Measurements from ENCODE around the gene SERPINB5.
A peak's percentile ranks its signal among the peaks of the same experiment; 100 is the strongest.
"Not testable (repeated sequence)": the region's sequence is repeated elsewhere in the genome, so short reads cannot be mapped to it uniquely, and the experiment has no call there.

Gene SERPINB5

GRCh38 chr18:63476668-63477067, at the start of gene SERPINB5:
Gene SERPINB5, plus strand, starts transcription at chr18:63476958. Its CDS starts 7,471 bp downstream, at chr18:63484429.
- DNase-seq (ENCODE audit: low read depth, low spot score), result no peak

DNA sequence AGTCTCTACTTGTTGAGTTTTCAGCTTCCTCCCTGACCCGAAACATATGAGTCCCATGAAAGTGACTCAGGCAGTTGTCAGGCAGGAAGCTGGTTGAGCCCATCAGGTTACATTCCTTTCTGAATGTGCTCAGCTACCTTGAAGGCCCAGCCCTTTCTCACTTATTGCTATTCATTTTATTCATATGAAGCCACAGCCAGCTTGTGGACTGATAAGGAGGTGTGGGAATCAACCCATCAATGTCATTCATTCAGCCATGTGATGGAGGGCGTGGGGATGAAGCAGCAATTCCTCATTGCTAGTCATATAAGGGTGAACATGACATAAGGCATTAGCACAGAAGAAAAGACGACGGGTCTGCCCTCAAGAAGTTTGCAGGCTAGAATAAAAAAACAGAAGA, 49.2 kb upstream of the SERPINB5 start:
- DNase-seq (ENCODE audit: low read depth, low spot score), result no peak

DNA sequence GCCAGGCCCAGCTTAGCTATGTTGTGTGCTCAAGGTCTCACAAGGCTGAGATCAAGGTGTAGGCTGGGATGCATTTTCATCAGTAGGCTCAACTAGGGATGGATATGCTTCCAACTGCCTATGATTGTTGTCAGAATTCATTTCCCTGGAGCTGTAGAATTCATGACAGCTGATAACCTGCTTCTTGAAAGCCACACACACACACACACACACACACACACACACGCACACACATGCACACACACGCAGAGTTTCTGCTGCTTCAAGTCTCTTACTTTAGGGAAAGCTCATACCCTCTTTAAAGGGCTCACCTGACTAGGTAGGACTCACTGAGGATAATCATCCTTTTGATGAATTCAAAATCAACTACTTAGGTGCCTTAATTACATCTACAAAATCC, 46.2 kb upstream of the SERPINB5 start:
- no peak for DNase-seq (ENCODE audit: low read depth, low spot score)

DNA sequence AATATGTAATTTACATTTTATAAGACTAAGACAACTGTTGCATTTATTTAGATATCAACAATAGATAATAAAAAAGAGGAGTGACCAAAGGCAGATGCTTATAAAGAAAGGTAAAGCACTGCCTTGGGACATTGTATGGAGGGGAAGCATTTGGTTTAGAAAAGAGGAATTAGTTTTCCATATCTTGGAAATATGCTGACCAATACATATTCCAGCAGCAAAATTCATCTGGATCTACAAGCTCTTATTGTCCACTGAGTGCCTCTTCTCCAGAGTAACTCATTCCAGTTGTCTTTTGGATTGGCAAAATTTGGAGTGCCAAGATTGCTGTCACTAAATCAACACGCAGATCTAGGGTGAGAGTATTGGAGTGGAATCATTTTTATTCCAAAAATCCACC, 45.6 kb upstream of the SERPINB5 start:
- no peak for DNase-seq (ENCODE audit: low read depth, low spot score)

DNA sequence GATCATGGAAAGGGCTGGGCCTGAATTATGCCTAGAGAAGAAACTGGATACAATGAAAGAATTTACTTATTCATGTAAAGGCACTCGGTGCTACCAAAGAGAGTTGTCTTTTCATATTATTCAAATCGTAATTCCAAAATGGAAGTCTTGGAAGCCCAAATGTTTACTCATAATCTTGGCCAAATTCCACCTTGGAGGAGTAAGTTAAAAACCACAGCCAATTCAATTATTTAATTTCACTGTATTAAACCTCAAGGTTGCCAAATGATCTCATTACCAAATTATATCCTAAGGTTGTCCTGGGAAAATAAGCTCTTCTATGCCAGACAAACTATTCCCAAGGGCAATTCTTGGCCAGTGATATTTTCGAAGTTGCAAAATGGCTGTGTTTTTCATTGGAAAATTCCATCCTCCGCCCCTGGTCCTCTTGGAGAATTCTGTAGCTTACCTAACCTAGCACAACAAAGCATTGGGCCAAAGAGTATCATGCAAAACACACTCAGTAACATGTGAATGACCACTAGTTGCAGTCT, 43.4 kb upstream of the SERPINB5 start:
- no peak for DNase-seq (ENCODE audit: low read depth, low spot score)

- no peak for DNase-seq (ENCODE audit: low read depth, low spot score)
These were observed 38.6 kb upstream of the SERPINB5 start for GRCh38 chr18:63438181-63438580.

- DNase-seq (ENCODE audit: low read depth, low spot score), result peak; percentile 37
These were observed 37.4 kb upstream of the SERPINB5 start for GRCh38 chr18:63439334-63439733.

GRCh38 chr18:63440219-63440618, 36.5 kb upstream of the SERPINB5 start:
- DNase-seq (ENCODE audit: low read depth, low spot score), result no peak

GRCh38 chr18:63440881-63441280, 35.9 kb upstream of the SERPINB5 start:
- no peak for DNase-seq (ENCODE audit: low read depth, low spot score)

GRCh38 chr18:63443829-63444228, 32.9 kb upstream of the SERPINB5 start:
- no peak for DNase-seq (ENCODE audit: low read depth, low spot score)

GRCh38 chr18:63444580-63444979, 32.2 kb upstream of the SERPINB5 start:
- DNase-seq (ENCODE audit: low read depth, low spot score), result no peak

DNA sequence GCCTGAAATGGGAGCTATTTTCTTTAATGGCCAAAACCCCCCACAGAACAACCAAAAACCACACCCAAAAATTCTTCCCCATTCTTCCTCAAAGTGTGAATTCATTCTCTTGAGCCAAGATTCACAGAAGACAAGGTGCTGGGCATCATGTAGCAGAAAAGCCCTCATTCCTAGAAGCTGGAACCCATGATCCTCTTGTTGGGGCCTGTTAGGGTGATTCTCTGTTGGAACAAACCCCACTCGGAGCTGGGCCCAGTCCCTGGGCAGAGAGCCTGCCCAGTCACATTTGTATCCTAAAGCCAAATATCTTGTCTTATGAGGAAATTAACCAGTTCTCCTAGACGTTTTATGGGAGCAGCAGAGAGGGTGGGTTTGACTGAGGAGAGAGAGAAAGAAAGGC, 31.7 kb upstream of the SERPINB5 start:
- DNase-seq (ENCODE audit: low read depth, low spot score), result no peak

- no peak for DNase-seq (ENCODE audit: low read depth, low spot score)
These were observed 30.5 kb upstream of the SERPINB5 start for GRCh38 chr18:63446266-63446665.

GRCh38 chr18:63447066-63447465, 29.7 kb upstream of the SERPINB5 start:
- DNase-seq (ENCODE audit: low read depth, low spot score), result no peak

DNA sequence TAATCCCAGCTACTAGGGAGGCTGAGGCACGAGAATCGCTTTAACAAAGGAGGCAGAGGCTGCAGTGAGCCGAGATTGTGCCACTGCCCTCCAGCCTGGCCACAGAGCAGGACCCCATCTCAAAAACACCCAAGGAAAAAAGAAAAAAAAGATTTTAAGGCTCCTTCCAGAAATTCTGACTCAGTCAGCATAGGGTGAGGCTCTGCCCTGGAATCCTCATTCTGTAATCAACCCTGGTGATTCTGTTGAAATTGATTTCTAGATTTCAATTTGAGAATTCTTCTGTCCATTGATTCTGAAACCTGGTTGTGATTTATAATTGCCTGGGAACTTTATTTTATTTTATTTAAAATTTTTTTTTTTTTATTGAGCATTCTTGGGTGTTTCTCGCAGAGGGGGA, 27.3 kb upstream of the SERPINB5 start:
- DNase-seq (ENCODE audit: low read depth, low spot score), result no peak

GRCh38 chr18:63451799-63452660, 24.7 kb upstream of the SERPINB5 start:
- no peak for DNase-seq (ENCODE audit: low read depth, low spot score)

- DNase-seq (ENCODE audit: low read depth, low spot score), result not testable (repeated sequence)
These were observed 24.0 kb upstream of the SERPINB5 start for GRCh38 chr18:63452751-63453150.

- no peak for DNase-seq (ENCODE audit: low read depth, low spot score)
These were observed 22.3 kb upstream of the SERPINB5 start for GRCh38 chr18:63454497-63454896.

DNA sequence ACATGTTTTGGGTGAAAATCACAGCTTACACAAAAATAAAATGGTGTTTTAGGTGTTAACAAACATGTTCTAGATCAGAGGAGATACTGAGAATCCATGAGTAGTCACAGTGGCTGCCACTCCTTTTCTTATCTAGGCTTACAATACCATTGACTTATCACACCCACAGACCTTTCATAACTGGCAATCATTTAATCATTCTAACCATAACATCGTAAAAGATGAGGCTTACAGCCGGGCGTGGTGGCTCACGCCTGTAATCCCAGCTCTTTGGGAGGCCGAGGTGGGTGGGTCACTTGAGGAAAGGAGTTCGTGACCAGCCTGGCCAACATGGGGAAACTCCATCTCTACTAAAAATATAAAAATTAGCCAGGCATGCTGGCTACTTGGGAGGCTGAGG, 18.8 kb upstream of the SERPINB5 start:
- no peak for DNase-seq (ENCODE audit: low read depth, low spot score)

DNA sequence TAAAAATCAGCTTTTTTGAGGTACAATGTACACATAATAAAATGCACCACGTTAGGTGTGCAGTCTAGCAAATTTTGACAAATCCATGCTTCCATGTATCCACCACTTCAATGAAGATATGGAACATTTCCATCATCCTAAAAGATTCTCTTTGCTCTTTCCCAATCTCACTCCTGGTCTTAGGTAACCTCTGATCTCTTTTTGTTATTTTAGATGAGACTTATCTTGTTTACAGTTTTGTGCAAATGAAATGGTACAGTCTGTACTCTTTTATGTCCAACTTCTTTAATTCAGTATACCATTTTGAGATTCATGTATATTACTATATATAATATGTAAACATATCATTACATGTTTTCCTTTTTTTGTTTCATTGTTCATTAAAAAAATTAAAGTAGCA, 16.3 kb upstream of the SERPINB5 start:
- no peak for DNase-seq (ENCODE audit: low read depth, low spot score)

DNA sequence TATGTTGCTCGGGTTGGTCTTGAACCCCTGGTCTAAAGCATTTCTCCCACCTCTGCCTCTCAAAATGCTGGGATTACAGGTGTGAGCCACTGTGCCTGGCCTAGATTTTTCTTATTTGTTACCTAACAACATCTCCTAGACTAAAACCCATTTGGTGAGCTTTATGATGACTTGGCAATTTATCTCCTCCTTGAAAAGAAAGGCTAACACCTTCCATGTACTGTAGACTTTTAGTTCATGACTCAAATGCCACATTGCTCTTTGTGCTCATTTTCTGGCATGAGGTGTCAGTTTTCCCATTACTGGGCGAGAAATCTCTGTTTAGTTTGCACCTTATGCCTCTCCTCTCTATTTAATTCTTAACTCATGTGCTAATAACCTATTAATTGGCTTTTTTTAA, 12.3 kb upstream of the SERPINB5 start:
- no peak for DNase-seq (ENCODE audit: low read depth, low spot score)

DNA sequence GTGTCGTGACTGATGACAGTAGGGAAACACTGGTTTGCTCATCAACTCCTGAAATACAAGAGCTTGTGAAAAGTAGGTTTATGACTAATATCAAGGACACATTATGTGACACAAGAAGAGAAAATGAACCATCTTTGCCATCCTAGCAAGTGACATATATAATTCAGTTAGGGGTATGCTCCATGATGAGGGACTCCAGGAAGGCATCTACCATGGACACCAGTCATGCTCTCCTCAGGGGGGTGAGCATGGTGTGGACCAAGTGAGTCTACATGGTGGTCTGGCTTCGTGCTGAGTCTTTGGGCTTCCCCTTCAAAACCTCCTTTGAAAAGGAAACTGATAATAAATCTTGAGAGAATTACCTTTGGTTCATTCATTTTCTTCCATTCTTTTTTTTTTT, 11.7 kb upstream of the SERPINB5 start:
- DNase-seq (ENCODE audit: low read depth, low spot score), result no peak

- DNase-seq (ENCODE audit: low read depth, low spot score), result no peak
These were observed 9.1 kb upstream of the SERPINB5 start for GRCh38 chr18:63467699-63468098.
